ENCODE data around the gene NECAP2.

DNA sequence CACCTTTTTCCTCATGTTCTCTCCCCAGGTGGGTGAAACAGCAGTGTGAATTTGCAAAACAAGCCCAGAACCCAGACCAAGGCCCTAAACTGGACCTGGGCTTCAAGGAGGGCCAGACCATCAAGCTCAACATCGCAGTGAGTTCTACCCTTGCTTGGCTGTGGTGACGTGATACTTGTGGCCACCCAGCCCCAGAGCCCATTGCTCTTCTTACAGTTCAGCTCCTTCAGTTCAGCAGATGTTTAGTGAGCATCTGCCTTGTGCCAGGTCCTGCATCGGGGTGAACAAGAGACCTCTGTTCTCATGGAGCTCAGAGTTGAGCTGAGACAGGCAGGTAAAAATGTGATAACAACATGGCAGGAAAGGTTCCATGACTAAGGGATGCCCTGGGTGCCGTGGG lies 8.5 kb downstream of the NECAP2 start:
- TF ChIP-seq POLR2A (IDR thresholded peaks at IDR 0.05; ENCODE audit: low read depth) (no peak), EP300 (IDR thresholded peaks at IDR 0.05) (no peak)
- TF ChIP-seq, protein P1, sequence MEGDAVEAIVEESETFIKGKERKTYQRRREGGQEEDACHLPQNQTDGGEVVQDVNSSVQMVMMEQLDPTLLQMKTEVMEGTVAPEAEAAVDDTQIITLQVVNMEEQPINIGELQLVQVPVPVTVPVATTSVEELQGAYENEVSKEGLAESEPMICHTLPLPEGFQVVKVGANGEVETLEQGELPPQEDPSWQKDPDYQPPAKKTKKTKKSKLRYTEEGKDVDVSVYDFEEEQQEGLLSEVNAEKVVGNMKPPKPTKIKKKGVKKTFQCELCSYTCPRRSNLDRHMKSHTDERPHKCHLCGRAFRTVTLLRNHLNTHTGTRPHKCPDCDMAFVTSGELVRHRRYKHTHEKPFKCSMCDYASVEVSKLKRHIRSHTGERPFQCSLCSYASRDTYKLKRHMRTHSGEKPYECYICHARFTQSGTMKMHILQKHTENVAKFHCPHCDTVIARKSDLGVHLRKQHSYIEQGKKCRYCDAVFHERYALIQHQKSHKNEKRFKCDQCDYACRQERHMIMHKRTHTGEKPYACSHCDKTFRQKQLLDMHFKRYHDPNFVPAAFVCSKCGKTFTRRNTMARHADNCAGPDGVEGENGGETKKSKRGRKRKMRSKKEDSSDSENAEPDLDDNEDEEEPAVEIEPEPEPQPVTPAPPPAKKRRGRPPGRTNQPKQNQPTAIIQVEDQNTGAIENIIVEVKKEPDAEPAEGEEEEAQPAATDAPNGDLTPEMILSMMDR (IDR thresholded peaks at IDR 0.05): no peak

Data from esophagus muscularis mucosa (tissue), 4 donors.